HepG2 (cell line): ENCODE data around the gene MBOAT7. TPM values are rescaled to one million over a fixed set of nuclear protein-coding genes. Genes with fewer than 3 reads are reported as not detected.

Experiments used
- ATAC-seq: fragments of 200-7000 bp; cut with Tn5 transposase; 3 replicates; pipeline ENCODE4 v1.9.1; 2020; ENCODE audit warnings: mild to moderate bottlenecking, moderate library complexity
- BruUV-seq: library from RNA; stranded (reverse); fragments of 400-500 nt; replicated peaks from 2 replicates; lab custom pipeline; 2021; lab: Mats Ljungman, UMichigan
- CTCF ChIA-PET: fragments of 300-600 bp; formaldehyde crosslinking; extraction: SDS; loops from one replicate; lab custom pipeline; 2021; ENCODE audit warnings: low total read pairs, inconsistent platforms, low intra/inter-chr PET ratio; lab: Yijun Ruan, JAX
- POLR2A ChIA-PET: fragments of 350-600 bp; sonication (Branson Sonifier 250); formaldehyde crosslinking; loops from one replicate; lab custom pipeline; 2020; ENCODE audit warnings: antibody characterized with exemption, inconsistent platforms; lab: Yijun Ruan, JAX
- DNase-seq: peaks from one replicate; pipeline ENCODE4 v3.0.0-alpha.2; 2015; ENCODE audit warnings: low spot score
- FAIRE-seq: peaks from 3 replicates; lab custom pipeline; 2011; peaks lifted over from hg19 to GRCh38; lab: Jason Lieb, UNC
- H2AFZ ChIP-seq: one replicate; pipeline ENCODE4 v1.6.1; 2011; ENCODE audit warnings: low read length, inconsistent platforms
- H3K27ac ChIP-seq: fragments of 300-600 bp; 3 replicates; pipeline ENCODE4 v1.8.0; 2011; ENCODE audit warnings: mixed run types, mild to moderate bottlenecking, mixed read lengths, low read length, inconsistent platforms; ENCODE audit not compliant: insufficient read depth; ENCODE audit errors: extremely low read length
- H3K27me3 ChIP-seq, 2 experiments: fragments of 200-600 bp in 1 of 2; 2 replicates in 1 of 2; 3 replicates in 1 of 2; pipeline versions ENCODE4 v1.6.0 to v1.8.0; 2011; ENCODE audit warnings: low read length in 2 of 2, mild to moderate bottlenecking in 2 of 2, moderate library complexity in 2 of 2, inconsistent platforms in 1 of 2; ENCODE audit not compliant: insufficient read depth in 2 of 2, control insufficient read depth in 1 of 2
- H3K36me3 ChIP-seq, 2 experiments: fragments of 200-600 bp in 1 of 2; replicated peaks in 1 of 2; 2 replicates in 1 of 2; 3 replicates in 1 of 2; pipeline versions ENCODE4 v1.5.1 to v1.8.0; 2011; ENCODE audit warnings: low read length in 2 of 2, inconsistent platforms in 1 of 2; ENCODE audit not compliant: insufficient read depth in 2 of 2, control insufficient read depth in 1 of 2
- H3K4me1 ChIP-seq: 2 replicates; pipeline ENCODE4 v1.5.1; 2012; ENCODE audit warnings: low read length, inconsistent platforms; ENCODE audit not compliant: insufficient read depth
- H3K4me2 ChIP-seq: 2 replicates; pipeline ENCODE4 v1.6.0; 2011; ENCODE audit warnings: low read depth, low read length, inconsistent platforms
- H3K4me3 ChIP-seq, 3 experiments: fragments of 200-600 bp in 1 of 3; sonication (generic), shearing (Covaris generic) in 1 of 3; replicated peaks in 1 of 3; 2 replicates each; pipeline ENCODE4 v1.5.1; 2011 to 2016; ENCODE audit warnings: low read length in 3 of 3, inconsistent platforms in 2 of 3, low read depth in 2 of 3, mild to moderate bottlenecking in 2 of 3, control low read depth in 1 of 3, mixed read lengths in 1 of 3; ENCODE audit not compliant: insufficient read depth in 1 of 3
- H3K79me2 ChIP-seq: one replicate; pipeline ENCODE4 v1.6.1; 2011; ENCODE audit warnings: low read length, inconsistent platforms; ENCODE audit not compliant: insufficient read depth
- H3K9ac ChIP-seq: 2 replicates; pipeline ENCODE4 v1.6.0; 2011; ENCODE audit warnings: mild to moderate bottlenecking, low read depth, low read length, inconsistent platforms; ENCODE audit not compliant: insufficient read depth
- H3K9me3 ChIP-seq: 2 replicates; pipeline ENCODE4 v1.5.1; 2012; ENCODE audit warnings: mild to moderate bottlenecking, low read length
- H4K20me1 ChIP-seq: 2 replicates; pipeline ENCODE4 v1.6.0; 2011; ENCODE audit warnings: inconsistent platforms, mild to moderate bottlenecking, low read length, moderate library complexity; ENCODE audit not compliant: insufficient read depth
- ARID4A ChIP-seq: sonication (generic); formaldehyde crosslinking; IDR thresholded peaks from 2 replicates; pipeline ENCODE4 v1.5.0; 2020; ENCODE audit warnings: mild to moderate bottlenecking, missing genetic modification reagents, borderline replicate concordance
- BORCS8-MEF2B ChIP-seq: sonication (generic); formaldehyde crosslinking; IDR thresholded peaks from 2 replicates; pipeline ENCODE4 v1.8.0; 2022; ENCODE audit warnings: mild to moderate bottlenecking, missing genetic modification reagents
- BRCA1 ChIP-seq: sonication (generic); formaldehyde crosslinking; IDR thresholded peaks from 2 replicates; pipeline ENCODE4 v1.4.0; 2020; ENCODE audit warnings: missing genetic modification reagents
- CTCF ChIP-seq: sonication (generic); formaldehyde crosslinking; IDR thresholded peaks from 2 replicates; pipeline ENCODE4 v1.5.0; 2020; ENCODE audit warnings: mild to moderate bottlenecking, missing genetic modification reagents, moderate library complexity
- KAT7 ChIP-seq: IDR thresholded peaks from 2 replicates; pipeline ENCODE4 v1.6.1; 2018; ENCODE audit warnings: borderline replicate concordance, missing compliant biosample characterization
- NCOA5 ChIP-seq: sonication (generic); formaldehyde crosslinking; IDR thresholded peaks from 2 replicates; pipeline ENCODE4 v1.4.0; 2020; ENCODE audit warnings: missing genetic modification reagents
- NR2F6 ChIP-seq, 2 experiments: IDR thresholded peaks; 2 replicates each; pipeline ENCODE4 v1.6.1; 2016; ENCODE audit warnings: antibody characterized with exemption in 1 of 2, mild to moderate bottlenecking in 1 of 2
- TBX2 ChIP-seq: sonication (generic); formaldehyde crosslinking; IDR thresholded peaks from 2 replicates; pipeline ENCODE4 v1.5.0; 2020; ENCODE audit warnings: missing genetic modification reagents, mild to moderate bottlenecking, borderline replicate concordance
- TBX3 ChIP-seq: fragments of 450-650 bp; IDR thresholded peaks from 2 replicates; pipeline ENCODE4 v1.6.1; 2017; ENCODE audit warnings: antibody characterized with exemption, mild to moderate bottlenecking, inconsistent platforms, borderline replicate concordance
- ZBTB7B ChIP-seq: sonication (generic); formaldehyde crosslinking; IDR thresholded peaks from 2 replicates; pipeline ENCODE4 v1.4.0; 2020; ENCODE audit warnings: missing genetic modification reagents
- ZNF224 ChIP-seq: sonication (generic); formaldehyde crosslinking; IDR thresholded peaks from 2 replicates; pipeline ENCODE4 v1.5.0; 2020; ENCODE audit warnings: mild to moderate bottlenecking, missing genetic modification reagents
- ZNF30 ChIP-seq: sonication (generic); formaldehyde crosslinking; IDR thresholded peaks from 2 replicates; pipeline ENCODE4 v1.5.0; 2020; ENCODE audit warnings: mild to moderate bottlenecking, missing genetic modification reagents
- ZNF619 ChIP-seq: sonication (generic); formaldehyde crosslinking; IDR thresholded peaks from 2 replicates; pipeline ENCODE4 v1.4.0; 2020; ENCODE audit warnings: mild to moderate bottlenecking, missing genetic modification reagents
- ZNF687 ChIP-seq: sonication (generic); formaldehyde crosslinking; IDR thresholded peaks from 2 replicates; pipeline ENCODE4 v1.5.1; 2020; ENCODE audit warnings: mild to moderate bottlenecking, missing genetic modification reagents, moderate library complexity
- ZSCAN12 ChIP-seq: sonication (generic); formaldehyde crosslinking; IDR thresholded peaks from 2 replicates; pipeline ENCODE4 v1.9.0; 2021; ENCODE audit warnings: mild to moderate bottlenecking, missing genetic modification reagents
- WGBS: methylation state at CpG from one replicate; pipeline ENCODE4 v1.1.6; 2017; ENCODE audit warnings: low lambda C conversion rate; 5-methylcytosine and 5-hydroxymethylcytosine counted together
- in situ Hi-C: cut with HindIII; loops from 2 replicates; pipeline ENCODE4 v1.10.0; 2017; ENCODE audit warnings: low pct_unique_long_range_greater_than_20kb; ENCODE audit not compliant: extremely low pct_ligation_motif_present
- intact Hi-C: fragments of 100-400 bp; cut with micrococcal nuclease; formaldehyde crosslinking; loops from one replicate; pipeline ENCODE4 v1.10.0; 2022; ENCODE audit not compliant: unreplicated experiment
- polyA plus RNA-seq, 8 experiments: library from polyadenylated mRNA; depleted of rRNA in 3 of 8; stranded (reverse) in 7 of 8; unstranded in 1 of 8; fragments of >200 nt; fragmentation: Illumina TruSeq in 4 of 8; extraction: Trizol in 4 of 8; gene quantifications; 2 replicates each; pipeline versions ENCODE4 v1.2.1 to v1.2.3, GENCODE V29; 2011 to 2016; ENCODE audit warnings: low read depth in 4 of 8, missing spikeins in 1 of 8, mixed read lengths in 1 of 8; ENCODE audit not compliant: insufficient read depth in 1 of 8
- total RNA-seq, 5 experiments: library from RNA; depleted of rRNA; stranded (reverse); fragments of >200 nt; fragmentation: Illumina TruSeq; extraction: Trizol; gene quantifications; 2 replicates each; pipeline ENCODE4 v1.2.3, GENCODE V29; 2016; ENCODE audit warnings: low read depth in 1 of 5

The MBOAT7 gene
- total and polyA plus RNA-seq, 2 of the 13 experiments (the other 11 are each of a cell fraction or from before 2014, with no cell fraction given): 22.2 to 25.5 TPM

DNA sequence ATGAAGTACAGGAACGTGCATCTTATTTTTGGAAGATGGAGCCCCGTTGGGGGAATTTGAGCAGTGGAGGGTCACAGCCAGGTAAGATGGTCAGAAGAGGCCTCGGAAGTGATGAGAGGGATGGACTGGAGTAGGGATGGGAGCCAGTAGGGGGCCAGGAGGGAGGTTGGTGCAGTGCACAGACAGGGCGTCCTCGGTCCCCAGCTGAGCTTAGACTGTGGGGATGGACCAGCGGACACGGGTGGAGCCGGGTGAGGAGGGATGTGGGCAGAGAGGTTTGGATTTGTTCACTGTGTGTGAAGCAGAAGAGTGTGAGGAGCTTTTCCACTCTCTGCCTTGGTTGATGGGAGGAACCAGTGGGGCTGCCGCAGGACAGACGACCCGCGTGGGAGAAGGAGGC, 21.9 kb upstream of the MBOAT7 start:
- no peak for FAIRE-seq
- no peak for DNase-seq
- CTCF ChIA-PET: no interaction called here
- peaks cover 55% of the 10 kb centered on the region for H3K4me1 ChIP-seq
- no peaks in the 10 kb centered on the region for H3K9me3 ChIP-seq
- peaks cover 13 to 18% of the 10 kb centered on the region in 2 experiments for H3K36me3 ChIP-seq
- intact Hi-C loops (loop anchor here (2.0 kb wide), 2 partner anchors 20 kb away; partner anchors contain the start of gene TSEN34), in situ Hi-C loops (no loop called here)
- POLR2A ChIA-PET: interaction anchor here (0.6 to 4.9 kb wide), 6 partner anchors 9 to 238 kb away, joined by 3 to 114 read pairs (median 11); partner anchors contain the start of genes CNOT3, LENG8, MBOAT7 and RPS9
- no peaks in the 10 kb centered on the region for H3K27me3 ChIP-seq
- H2AFZ ChIP-seq: no peak overlapping the region
- peak overlapping the region; percentile 80 for H3K27ac ChIP-seq
- 44% methylated on average over 12 of the region's 12 CpGs for WGBS
- peak overlapping the region; percentile 83 for H3K4me2 ChIP-seq
- H3K9ac ChIP-seq: no peak overlapping the region
- peak; percentile 32 for ATAC-seq
- peaks cover 30% of the 10 kb centered on the region for H4K20me1 ChIP-seq
- no TSS peak for BruUV-seq
- no peaks in the 10 kb centered on the region for H3K79me2 ChIP-seq
- peak overlapping the region in 1 of 3 experiments; percentile 55; a peak in 2 of 6 replicates for H3K4me3 ChIP-seq
- TF ChIP-seq NCOA5 (no peak), NR2F6 (IDR thresholded peaks at IDR 0.05) (no peak), NR2F6 (CRISPR knock-in tag; IDR thresholded peaks at IDR 0.05) (no peak), TBX2 (CRISPR knock-in tag) (no peak), ARID4A (CRISPR knock-in tag) (0 out of 2 replicates have a peak, but pooled peaks have one; percentile 5), ZNF30 (CRISPR knock-in tag) (no peak), ZSCAN12 (CRISPR knock-in tag) (no peak), TBX3 (no peak), ZBTB7B (CRISPR knock-in tag) (peak; percentile 15; the same call in 1 of the 2 replicates), CTCF (CRISPR knock-in tag) (peak; percentile 36; the same call in 1 of the 2 replicates), KAT7 (CRISPR knock-in tag) (no peak), ZNF619 (CRISPR knock-in tag) (no peak), ZNF224 (0 out of 2 replicates have a peak, but pooled peaks have one; percentile 5), ZNF687 (CRISPR knock-in tag) (0 out of 2 replicates have a peak, but pooled peaks have one; percentile 35), BRCA1 (no peak), BORCS8-MEF2B (CRISPR knock-in tag) (0 out of 2 replicates have a peak, but pooled peaks have one; percentile 9)
